HG02943 (cell line): ENCODE results near the gene SLC3A2.
A peak's percentile ranks its signal among the peaks of the same experiment; 100 is the strongest.
"Not testable (repeated sequence)": the region's sequence is repeated elsewhere in the genome, so short reads cannot be mapped to it uniquely, and the experiment has no call there.

Experiments used
- ATAC-seq: cut with Tn5 transposase; IDR thresholded peaks from one replicate; pipeline ENCODE4 v1.9.1; 2021; ENCODE audit warnings: mild to moderate bottlenecking, low read depth, moderate library complexity; ENCODE audit not compliant: unreplicated experiment

SLC3A2 gene

GRCh38 chr11:62880803-62881578, at the start of gene SLC3A2:
Gene SLC3A2, plus strand, starts transcription at chr11:62880896. Its CDS starts 128 bp downstream, at chr11:62881024.
- peak; percentile 62 for ATAC-seq

- no peak for ATAC-seq
Observed at GRCh38 chr11:62830904-62831519, 49.7 kb upstream of the SLC3A2 start.

GRCh38 chr11:62831520-62832335, 49.0 kb upstream of the SLC3A2 start, which contains the start of gene STX5:
Gene STX5, minus strand, starts transcription at chr11:62832051. Its CDS starts 808 bp downstream, at chr11:62831243.
- ATAC-seq = peak; percentile 87

GRCh38 chr11:62832336-62833234, 48.1 kb upstream of the SLC3A2 start, which contains the start of gene TEX54:
Gene TEX54, minus strand, starts transcription at chr11:62832841.
- ATAC-seq = peak; percentile 5

- ATAC-seq = no peak
Observed at GRCh38 chr11:62835336-62835735, 45.4 kb upstream of the SLC3A2 start.

- ATAC-seq = peak; percentile 46
Observed at GRCh38 chr11:62839050-62839945, 41.4 kb upstream of the SLC3A2 start, which contains the start of gene WDR74. Gene WDR74, minus strand, starts transcription at chr11:62839590. Its CDS starts 20 bp downstream, at chr11:62839570.

GRCh38 chr11:62840721-62841360, 39.9 kb upstream of the SLC3A2 start:
- ATAC-seq = not testable (repeated sequence)

GRCh38 chr11:62841361-62842170, 39.1 kb upstream of the SLC3A2 start:
- ATAC-seq = peak; percentile 48

GRCh38 chr11:62842171-62842741, 38.4 kb upstream of the SLC3A2 start:
- no peak for ATAC-seq

- not testable (repeated sequence) for ATAC-seq
Observed at GRCh38 chr11:62842891-62843290, 37.8 kb upstream of the SLC3A2 start.

GRCh38 chr11:62843466-62843865, 37.2 kb upstream of the SLC3A2 start:
- ATAC-seq = no peak

GRCh38 chr11:62844154-62844553, 36.5 kb upstream of the SLC3A2 start:
- no peak for ATAC-seq

GRCh38 chr11:62846177-62846576, 34.5 kb upstream of the SLC3A2 start:
- no peak for ATAC-seq

GRCh38 chr11:62847767-62848314, 32.9 kb upstream of the SLC3A2 start:
- no peak for ATAC-seq

- no peak for ATAC-seq
Observed at GRCh38 chr11:62850911-62851806, 29.5 kb upstream of the SLC3A2 start.
